ENCODE results near the gene FUBP3. TPM values are rescaled to one million over a fixed set of nuclear protein-coding genes. Genes with fewer than 3 reads are reported as not detected.

The FUBP3 gene
- total and polyA plus RNA-seq, 3 donors from 2014 or later, result 59.4 to 88.7 (median 85.3) TPM

DNA sequence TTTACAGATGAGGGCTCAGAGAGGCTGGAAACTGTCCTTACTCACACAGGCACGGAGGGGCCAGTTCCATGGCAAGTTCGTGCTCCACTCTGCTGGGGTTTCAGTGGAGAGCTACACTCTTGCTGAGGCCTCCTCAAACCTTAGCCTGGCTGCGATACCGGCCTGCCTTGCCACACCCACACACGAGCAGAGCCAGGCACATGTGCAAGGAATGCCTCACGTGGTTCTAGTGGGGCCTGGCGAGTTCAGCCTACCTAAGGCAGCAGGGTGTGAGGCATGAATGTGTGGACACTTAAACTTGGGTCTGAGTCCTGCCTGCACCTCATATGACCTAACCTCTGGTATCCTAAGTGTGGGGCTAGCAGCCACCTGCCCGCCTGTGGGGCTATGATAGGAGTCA is 63.5 kb downstream of the FUBP3 start:
- Histone ChIP-seq H3K4me3 (no peak overlapping the region), H3K27me3 (no peaks in the 10 kb centered on the region), H3K36me3 (ENCODE audit: low read depth, missing control alignments) (no peaks in the 10 kb centered on the region), H3K9me3 (no peaks in the 10 kb centered on the region), H3K4me1 (no peaks in the 10 kb centered on the region), H3K27ac (no peak overlapping the region)
- DNase-seq, result no peak
- no peak for TF ChIP-seq POLR2A (IDR thresholded peaks at IDR 0.05)
- TF ChIP-seq, protein P1, sequence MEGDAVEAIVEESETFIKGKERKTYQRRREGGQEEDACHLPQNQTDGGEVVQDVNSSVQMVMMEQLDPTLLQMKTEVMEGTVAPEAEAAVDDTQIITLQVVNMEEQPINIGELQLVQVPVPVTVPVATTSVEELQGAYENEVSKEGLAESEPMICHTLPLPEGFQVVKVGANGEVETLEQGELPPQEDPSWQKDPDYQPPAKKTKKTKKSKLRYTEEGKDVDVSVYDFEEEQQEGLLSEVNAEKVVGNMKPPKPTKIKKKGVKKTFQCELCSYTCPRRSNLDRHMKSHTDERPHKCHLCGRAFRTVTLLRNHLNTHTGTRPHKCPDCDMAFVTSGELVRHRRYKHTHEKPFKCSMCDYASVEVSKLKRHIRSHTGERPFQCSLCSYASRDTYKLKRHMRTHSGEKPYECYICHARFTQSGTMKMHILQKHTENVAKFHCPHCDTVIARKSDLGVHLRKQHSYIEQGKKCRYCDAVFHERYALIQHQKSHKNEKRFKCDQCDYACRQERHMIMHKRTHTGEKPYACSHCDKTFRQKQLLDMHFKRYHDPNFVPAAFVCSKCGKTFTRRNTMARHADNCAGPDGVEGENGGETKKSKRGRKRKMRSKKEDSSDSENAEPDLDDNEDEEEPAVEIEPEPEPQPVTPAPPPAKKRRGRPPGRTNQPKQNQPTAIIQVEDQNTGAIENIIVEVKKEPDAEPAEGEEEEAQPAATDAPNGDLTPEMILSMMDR (IDR thresholded peaks at IDR 0.05), result no peak
- intact Hi-C loops (cut with DNase I; ENCODE audit: low total_unique reads), result no loop called here
- WGBS, 2 donors, result 81 to 100% methylated on average over 1 to 8 of the region's 8 CpGs

DNA sequence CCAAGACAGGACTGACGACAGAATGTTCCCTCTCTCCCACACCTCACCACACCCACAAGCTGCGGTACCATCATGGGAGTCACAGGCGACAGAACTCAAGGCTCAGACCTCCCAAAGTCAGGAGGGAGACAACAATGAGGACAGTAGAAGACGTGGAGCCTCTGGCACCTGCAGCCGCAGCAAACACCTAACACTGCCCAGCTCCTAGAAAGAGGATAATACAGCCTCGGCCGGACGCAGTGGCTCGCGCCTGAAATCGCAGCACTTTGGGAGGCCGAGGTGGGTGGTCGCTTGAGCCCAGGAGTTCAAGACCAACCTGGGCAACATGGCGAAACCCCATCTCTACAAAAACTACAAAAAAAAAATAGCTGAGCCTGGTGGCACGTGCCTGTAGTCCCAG is 71.8 kb downstream of the FUBP3 start:
- TF ChIP-seq, protein P1 (IDR thresholded peaks at IDR 0.05), result no peak
- DNase-seq, result no peak
- Histone ChIP-seq H3K4me1 (no peaks in the 10 kb centered on the region), H3K9me3 (no peaks in the 10 kb centered on the region), H3K4me3 (no peak overlapping the region), H3K27me3 (no peaks in the 10 kb centered on the region), H3K27ac (no peak overlapping the region), H3K36me3 (ENCODE audit: low read depth, missing control alignments) (no peaks in the 10 kb centered on the region)
- 74 to 83% methylated on average over 8 to 15 of the region's 15 CpGs for WGBS, 2 donors
- intact Hi-C loops (cut with DNase I; ENCODE audit: low total_unique reads), result no loop called here

DNA sequence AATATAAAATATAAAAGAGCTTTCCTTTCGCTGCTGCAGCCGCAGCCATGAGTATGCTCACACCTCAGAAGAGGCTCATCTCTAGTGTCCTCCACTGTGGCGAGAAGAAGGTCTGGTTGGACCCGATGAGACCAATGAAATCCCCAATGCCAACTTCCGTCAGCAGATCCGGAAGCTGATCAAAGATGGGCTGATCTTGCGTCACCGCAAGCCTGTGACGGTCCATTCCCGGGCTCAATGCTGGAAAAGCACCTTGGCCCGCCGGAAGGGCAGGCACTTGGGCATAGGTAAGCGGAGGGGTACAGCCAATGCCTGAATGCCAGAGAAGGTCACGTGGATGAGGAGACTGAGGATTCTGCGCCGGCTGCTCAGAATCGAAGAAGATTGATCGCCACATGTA is 72.4 kb downstream of the FUBP3 start:
- TF ChIP-seq, protein P1 (IDR thresholded peaks at IDR 0.05), result no peak
- no peak for TF ChIP-seq POLR2A (IDR thresholded peaks at IDR 0.05)
- 66 to 75% methylated on average over 15 to 18 of the region's 18 CpGs for WGBS, 2 donors
- no peaks in the 10 kb centered on the region for H3K36me3 ChIP-seq (ENCODE audit: low read depth, missing control alignments)
- DNase-seq, result no peak
- no peaks in the 10 kb centered on the region for H3K4me1 ChIP-seq
- intact Hi-C loops (cut with DNase I; ENCODE audit: low total_unique reads), result no loop called here
- no peaks in the 10 kb centered on the region for H3K27me3 ChIP-seq
- no peaks in the 10 kb centered on the region for H3K9me3 ChIP-seq
- no peak overlapping the region for H3K27ac ChIP-seq
- peak overlapping the region in 1 of 2 donors; percentile 29 for H3K4me3 ChIP-seq

DNA sequence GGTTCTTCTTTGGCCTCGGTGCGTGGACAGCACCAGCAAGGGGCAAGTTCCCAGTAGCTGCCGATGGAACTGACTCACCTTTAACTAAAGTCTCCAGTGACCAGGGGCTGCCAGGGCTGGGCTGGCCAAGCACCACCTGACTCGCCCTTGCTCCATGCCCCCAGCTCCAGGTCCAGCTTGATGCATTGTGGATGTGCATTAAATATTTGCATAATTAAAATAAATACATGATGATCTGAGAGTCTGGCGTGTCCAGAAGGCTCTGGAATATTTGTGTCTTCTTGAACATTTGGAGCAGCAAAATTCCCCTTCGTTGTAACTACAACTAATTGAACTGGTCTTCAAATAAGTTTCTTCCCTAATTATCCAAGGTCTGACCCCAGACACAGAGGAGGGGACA is 75.5 kb downstream of the FUBP3 start:
- Histone ChIP-seq H3K27me3 (no peaks in the 10 kb centered on the region), H3K4me1 (no peaks in the 10 kb centered on the region), H3K9me3 (no peaks in the 10 kb centered on the region), H3K4me3 (no peak overlapping the region), H3K27ac (no peak overlapping the region), H3K36me3 (ENCODE audit: low read depth, missing control alignments) (no peaks in the 10 kb centered on the region)
- intact Hi-C loops (cut with DNase I; ENCODE audit: low total_unique reads), result no loop called here
- DNase-seq, result no peak
- 89% methylated on average over 6 of the region's 6 CpGs for WGBS, 2 donors
- TF ChIP-seq, protein P1 (IDR thresholded peaks at IDR 0.05), result no peak
- no peak for TF ChIP-seq POLR2A (IDR thresholded peaks at IDR 0.05)

DNA sequence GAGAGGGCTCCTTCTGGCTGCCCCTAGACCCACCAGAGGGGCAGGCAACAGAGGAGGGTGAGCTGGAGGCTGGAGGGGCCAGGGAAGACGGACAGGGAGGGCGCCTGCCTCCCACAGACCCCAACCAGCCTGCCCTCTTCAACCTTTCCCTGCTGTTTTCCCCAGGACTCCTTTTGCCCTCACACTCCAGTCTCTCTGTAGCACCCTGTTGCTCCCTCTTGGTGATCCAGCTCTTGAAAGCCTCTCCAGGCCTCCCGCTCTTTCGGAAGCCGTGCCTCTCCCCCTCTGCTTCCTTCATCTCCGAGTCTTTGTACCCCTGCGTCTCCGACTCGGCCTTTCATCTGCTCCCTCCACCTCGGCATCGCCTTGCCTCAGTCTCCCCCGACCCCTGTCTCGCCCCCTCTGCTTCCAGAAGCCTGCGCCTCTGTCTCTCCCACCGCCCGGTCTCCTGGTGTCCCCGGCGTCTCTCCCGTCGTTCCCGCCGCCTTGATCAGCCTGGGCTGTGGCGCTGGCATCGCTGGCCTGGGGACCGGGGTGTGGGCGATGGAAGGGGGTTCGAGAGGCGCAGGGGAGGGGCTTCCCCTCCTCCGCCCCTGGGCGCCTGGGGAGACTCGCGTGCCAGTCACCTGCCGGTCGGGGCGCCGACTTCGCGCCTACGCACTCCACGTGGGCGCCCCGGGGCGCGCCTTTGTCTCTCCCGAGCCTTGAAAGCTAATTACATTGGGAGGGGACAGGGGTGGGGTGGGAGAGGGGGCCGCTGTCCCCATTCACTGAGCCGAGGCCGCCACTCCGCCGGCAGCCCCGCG is 79.7 kb downstream of the FUBP3 start:
- peak overlapping the region in 1 of 2 donors; percentile 14 for H3K4me3 ChIP-seq
- 15 to 16% methylated on average over 27 to 49 of the region's 52 CpGs for WGBS, 2 donors
- no peaks in the 10 kb centered on the region for H3K36me3 ChIP-seq (ENCODE audit: low read depth, missing control alignments)
- intact Hi-C loops (cut with DNase I; ENCODE audit: low total_unique reads), result no loop called here
- DNase-seq, result no peak
- H3K27ac ChIP-seq, result no peak overlapping the region
- H3K4me1 ChIP-seq, result peaks cover 13% of the 10 kb centered on the region
- peaks cover 14% of the 10 kb centered on the region for H3K27me3 ChIP-seq
- H3K9me3 ChIP-seq, result no peaks in the 10 kb centered on the region
- TF ChIP-seq, protein P1 (IDR thresholded peaks at IDR 0.05), result no peak
- no peak for TF ChIP-seq POLR2A (IDR thresholded peaks at IDR 0.05)
